HL-60/S4 treated with retinoic acid at 250 ng/mL for 4 days and 3 days (cell line): Measurements from ENCODE around the gene FUT9.

Experiments used
- in situ Hi-C: fragments of 300-500 bp; cut with MboI; formaldehyde crosslinking; loops from 2 replicates; pipeline ENCODE4 v1.7.0; 2022; ENCODE audit warnings: low sequenced_read_pairs

The FUT9 gene

GRCh38 chr6:96015518-96016333, at the start of gene FUT9:
Gene FUT9 (plus strand): TSS chr6:96015974. CDS start chr6:96203156, 187,182 bp downstream.
- in situ Hi-C loops = no loop called here

GRCh38 chr6:95967594-95967993, 48.2 kb upstream of the FUT9 start:
- in situ Hi-C loops = no loop called here

- in situ Hi-C loops = no loop called here
These were observed 41.8 kb upstream of the FUT9 start for GRCh38 chr6:95973976-95974375.

GRCh38 chr6:95978230-95978629, 37.5 kb upstream of the FUT9 start:
- in situ Hi-C loops = no loop called here

GRCh38 chr6:95991906-95992305, 23.9 kb upstream of the FUT9 start:
- in situ Hi-C loops = no loop called here

GRCh38 chr6:95994151-95994550, 21.6 kb upstream of the FUT9 start:
- in situ Hi-C loops = no loop called here

- in situ Hi-C loops = no loop called here
These were observed 17.6 kb upstream of the FUT9 start for GRCh38 chr6:95998133-95998532.

- in situ Hi-C loops = no loop called here
These were observed 13.7 kb upstream of the FUT9 start for GRCh38 chr6:96001891-96002575.

- in situ Hi-C loops = no loop called here
These were observed 13.2 kb upstream of the FUT9 start for GRCh38 chr6:96002576-96002910.

GRCh38 chr6:96002912-96003311, 12.9 kb upstream of the FUT9 start:
- in situ Hi-C loops = no loop called here

- in situ Hi-C loops = no loop called here
These were observed 8.1 kb upstream of the FUT9 start for GRCh38 chr6:96007663-96008062.

- in situ Hi-C loops = no loop called here
These were observed 2.2 kb upstream of the FUT9 start for GRCh38 chr6:96013531-96013930.

GRCh38 chr6:96014846-96015517, 792 bp upstream of the FUT9 start:
- in situ Hi-C loops = no loop called here

GRCh38 chr6:96016334-96017069, 728 bp downstream of the FUT9 start:
- in situ Hi-C loops = no loop called here

GRCh38 chr6:96017070-96017359, 1.2 kb downstream of the FUT9 start:
- in situ Hi-C loops = no loop called here

- in situ Hi-C loops = no loop called here
These were observed 6.5 kb downstream of the FUT9 start for GRCh38 chr6:96022225-96022624.

- in situ Hi-C loops = no loop called here
These were observed 16.9 kb downstream of the FUT9 start for GRCh38 chr6:96032661-96033060.

GRCh38 chr6:96051555-96051954, 35.8 kb downstream of the FUT9 start:
- in situ Hi-C loops = no loop called here

GRCh38 chr6:96058082-96058481, 42.3 kb downstream of the FUT9 start:
- in situ Hi-C loops = no loop called here

- in situ Hi-C loops = no loop called here
These were observed 43.8 kb downstream of the FUT9 start for GRCh38 chr6:96059586-96059985.

GRCh38 chr6:96060249-96060648, 44.5 kb downstream of the FUT9 start:
- in situ Hi-C loops = no loop called here
